A549 treated with Mapracorat at 1 μM for 4 hours (cell line): Measurements from ENCODE around the gene AKNAD1. TPM values are rescaled to one million over a fixed set of nuclear protein-coding genes. Genes with fewer than 3 reads are reported as not detected.

Experiments used
- total RNA-seq: library from RNA; stranded (reverse); fragments of 200-300 nt; extraction: Qiagen RNA extraction; gene quantifications from 5 replicates; pipeline ENCODE4 v1.2.3, GENCODE V29; 2022

The AKNAD1 gene
- total RNA-seq: 0.78 to 2.5 TPM (median 1.2 TPM) in 5 replicates

GRCh38 chr1:108856994-108857393 is at the start of gene AKNAD1:
TSS of gene AKNAD1 (minus strand) at chr1:108857094. CDS start at chr1:108852664, 4,430 bp downstream.

Other genes starting within 250 kb of the AKNAD1 start
- gene HENMT1, start 196.0 kb downstream of the AKNAD1 start, total RNA-seq: 3.9 to 5.3 TPM (median 4.3 TPM) in 5 replicates
- 19.5 to 22.0 TPM (median 21.6 TPM) in 5 replicates for gene PRPF38B, start 164.8 kb downstream of the AKNAD1 start, total RNA-seq
- 0.06 TPM in 1 of 5 replicates, not detected in the others for gene FNDC7, start 144.2 kb downstream of the AKNAD1 start, total RNA-seq
- 17.3 to 24.7 TPM (median 20.4 TPM) in 5 replicates for gene STXBP3, start 110.4 kb downstream of the AKNAD1 start, total RNA-seq
- gene GPSM2, start 19.9 kb upstream of the AKNAD1 start, total RNA-seq: 16.5 to 21.9 TPM (median 20.1 TPM) in 5 replicates
- 14.1 to 16.5 TPM (median 15.0 TPM) in 5 replicates for gene CLCC1, start 106.4 kb upstream of the AKNAD1 start, total RNA-seq
- 7.0 to 9.4 TPM (median 8.6 TPM) in 5 replicates for gene WDR47, start 185.0 kb upstream of the AKNAD1 start, total RNA-seq
- gene TAF13, start 218.9 kb upstream of the AKNAD1 start, total RNA-seq: 24.8 to 31.8 TPM (median 26.3 TPM) in 5 replicates
- gene TMEM167B, start 233.7 kb upstream of the AKNAD1 start, total RNA-seq: 7.8 to 10.8 TPM (median 8.1 TPM) in 5 replicates